IMR-90 (cell line): ENCODE data around the gene PTPRU. TPM values are rescaled to one million over a fixed set of nuclear protein-coding genes. Genes with fewer than 3 reads are reported as not detected.

Source experiments
- ATAC-seq: fragments of 200-7000 bp; cut with Tn5 transposase; 2 replicates; pipeline ENCODE4 v1.9.1; 2020; ENCODE audit warnings: low read depth, mild to moderate bottlenecking, moderate library complexity
- BruUV-seq: library from RNA; stranded (reverse); fragments of 400-500 nt; replicated peaks from 2 replicates; lab custom pipeline; 2021; lab: Mats Ljungman, UMichigan
- CTCF ChIA-PET: fragments of 300-600 bp; formaldehyde crosslinking; extraction: SDS; loops from one replicate; lab custom pipeline; 2021; ENCODE audit warnings: antibody characterized with exemption; lab: Yijun Ruan, JAX
- POLR2A ChIA-PET: fragments of 300-600 bp; sonication (Branson Sonifier 250); formaldehyde crosslinking; loops from one replicate; lab custom pipeline; 2022; ENCODE audit warnings: antibody characterized with exemption; ENCODE audit not compliant: unreplicated experiment; lab: Charles Lee
- DNase-seq: peaks from one replicate; pipeline ENCODE4 v3.0.0; 2013
- H2AFZ ChIP-seq: replicated peaks from 2 replicates; pipeline ENCODE3; 2013; ENCODE audit warnings: low read length, mild to moderate bottlenecking; ENCODE audit not compliant: poor library complexity
- H2AK5ac ChIP-seq: 2 replicates; pipeline ENCODE4 v1.6.1; 2013; ENCODE audit warnings: low read depth, low read length, inconsistent platforms
- H2AK9ac ChIP-seq: replicated peaks from 2 replicates; pipeline ENCODE3; 2013; ENCODE audit warnings: mild to moderate bottlenecking, low read depth, low read length, moderate library complexity; ENCODE audit not compliant: poor library complexity
- H2BK120ac ChIP-seq: 2 replicates; pipeline ENCODE4 v1.6.1; 2013; ENCODE audit warnings: low read depth, low read length, inconsistent platforms
- H2BK15ac ChIP-seq: 3 replicates; pipeline ENCODE4 v1.6.1; 2013; ENCODE audit warnings: low read depth, low read length, inconsistent platforms
- H2BK20ac ChIP-seq: 2 replicates; pipeline ENCODE4 v1.6.1; 2013; ENCODE audit warnings: low read depth, mild to moderate bottlenecking, inconsistent platforms, low read length, moderate library complexity
- H2BK5ac ChIP-seq: 2 replicates; pipeline ENCODE4 v1.6.1; 2013; ENCODE audit warnings: mild to moderate bottlenecking, low read depth, low read length, inconsistent platforms; ENCODE audit not compliant: poor library complexity, severe bottlenecking
- H3K14ac ChIP-seq: replicated peaks from 2 replicates; pipeline ENCODE4 v1.6.1; 2013; ENCODE audit warnings: low read depth, low read length, inconsistent platforms
- H3K18ac ChIP-seq: 2 replicates; pipeline ENCODE4 v1.6.1; 2013; ENCODE audit warnings: low read depth, low read length, control low read depth
- H3K23ac ChIP-seq: 2 replicates; pipeline ENCODE4 v1.6.1; 2013; ENCODE audit warnings: low read depth, low read length, inconsistent platforms
- H3K27ac ChIP-seq: 2 replicates; pipeline ENCODE4 v1.5.1; 2013; ENCODE audit warnings: mild to moderate bottlenecking, control low read depth, low read length; ENCODE audit not compliant: insufficient read depth
- H3K27me3 ChIP-seq: 2 replicates; pipeline ENCODE4 v1.6.1; 2013; ENCODE audit warnings: low read length; ENCODE audit not compliant: control insufficient read depth, insufficient read depth
- H3K36me3 ChIP-seq: 2 replicates; pipeline ENCODE4 v1.6.1; 2013; ENCODE audit warnings: low read length, mixed read lengths; ENCODE audit not compliant: control insufficient read depth, insufficient read depth
- H3K4ac ChIP-seq: 2 replicates; pipeline ENCODE4 v1.6.1; 2013; ENCODE audit warnings: low read depth, low read length, inconsistent platforms
- H3K4me1 ChIP-seq: 2 replicates; pipeline ENCODE4 v1.6.1; 2013; ENCODE audit warnings: low read length, mixed read lengths; ENCODE audit not compliant: control insufficient read depth, insufficient read depth
- H3K4me2 ChIP-seq: 2 replicates; pipeline ENCODE4 v1.6.1; 2013; ENCODE audit warnings: low read depth, mild to moderate bottlenecking, control low read depth, low read length, moderate library complexity
- H3K4me3 ChIP-seq: 2 replicates; pipeline ENCODE4 v1.5.1; 2013; ENCODE audit warnings: low read depth, mild to moderate bottlenecking, control low read depth, low read length, moderate library complexity; ENCODE audit not compliant: insufficient read depth
- H3K56ac ChIP-seq: 2 replicates; pipeline ENCODE4 v1.6.1; 2013; ENCODE audit warnings: low read length, inconsistent platforms; ENCODE audit not compliant: insufficient read depth; ENCODE audit errors: extremely low read depth
- H3K79me1 ChIP-seq, 2 experiments: 2 replicates each; pipeline ENCODE4 v1.6.1; 2013; ENCODE audit warnings: low read length in 2 of 2, inconsistent platforms in 1 of 2, low read depth in 1 of 2
- H3K9ac ChIP-seq: 2 replicates; pipeline ENCODE4 v1.6.1; 2013; ENCODE audit warnings: low read depth, low read length, control low read depth
- H3K9me1 ChIP-seq: 2 replicates; pipeline ENCODE4 v1.6.1; 2013; ENCODE audit warnings: low read length, inconsistent platforms; ENCODE audit not compliant: insufficient read depth
- H3K9me3 ChIP-seq: 2 replicates; pipeline ENCODE4 v1.6.1; 2013; ENCODE audit warnings: low read length; ENCODE audit not compliant: control insufficient read depth, insufficient read depth
- H4K20me1 ChIP-seq: 2 replicates; pipeline ENCODE4 v1.6.1; 2013; ENCODE audit warnings: low read length, inconsistent platforms; ENCODE audit not compliant: insufficient read depth
- H4K5ac ChIP-seq: 2 replicates; pipeline ENCODE4 v1.6.1; 2013; ENCODE audit warnings: mild to moderate bottlenecking, low read depth, low read length, control low read depth
- H4K8ac ChIP-seq, 2 experiments: 2 replicates each; pipeline ENCODE4 v1.6.1; 2013; ENCODE audit warnings: low read depth in 2 of 2, low read length in 2 of 2, control low read depth in 1 of 2, inconsistent platforms in 1 of 2
- H4K91ac ChIP-seq: 2 replicates; pipeline ENCODE4 v1.6.1; 2013; ENCODE audit warnings: low read depth, low read length, inconsistent platforms; ENCODE audit not compliant: insufficient read depth
- CEBPB ChIP-seq: IDR thresholded peaks from 2 replicates; pipeline ENCODE4 v1.6.1; 2012; ENCODE audit warnings: low read depth, low read length, improper control_type of control experiment
- MXI1 ChIP-seq: IDR thresholded peaks from 2 replicates; pipeline ENCODE4 v1.6.1; 2012; ENCODE audit warnings: low read depth, mild to moderate bottlenecking, low read length, moderate library complexity, borderline replicate concordance
- WGBS, 2 experiments: methylation state at CpG; one replicate each; pipeline versions ENCODE4 v1.1.5 to v1.1.7; 2013; ENCODE audit warnings: missing lambda C conversion rate in 2 of 2; ENCODE audit not compliant: insufficient read length in 1 of 2; ENCODE audit errors: extremely low coverage in 2 of 2; 5-methylcytosine and 5-hydroxymethylcytosine counted together
- dilution Hi-C: fragments of 300-500 bp; cut with HindIII; formaldehyde crosslinking; loops from one replicate; pipeline ENCODE4 v1.14.3; 2018; ENCODE audit warnings: low sequenced_read_pairs; ENCODE audit not compliant: unreplicated experiment
- in situ Hi-C: fragments of 300-500 bp; cut with MboI; formaldehyde crosslinking; loops from 3 replicates; pipeline ENCODE4 v1.14.3; 2019; ENCODE audit warnings: low sequenced_read_pairs, inconsistent platforms, mixed read lengths
- intact Hi-C: fragments of 100-400 bp; cut with micrococcal nuclease; formaldehyde crosslinking; loops from 2 replicates; pipeline ENCODE4 v1.10.0; 2022
- polyA plus RNA-seq, 3 experiments: library from polyadenylated mRNA; depleted of rRNA; stranded (reverse); fragments of >200 nt; gene quantifications; 2 replicates each; pipeline ENCODE4 v1.2.3, GENCODE V29; 2012; ENCODE audit warnings: low replicate concordance in 1 of 3
- total RNA-seq: library from RNA; depleted of rRNA; stranded (reverse); fragments of >200 nt; gene quantifications from 2 replicates; pipeline ENCODE4 v1.2.3, GENCODE V29; 2012

PTPRU gene
- total and polyA plus RNA-seq, 2 of the 4 experiments (the other 2 are of a cell fraction): 7.0 to 10.7 TPM

- H4K5ac ChIP-seq: no peak overlapping the region
- H2AFZ ChIP-seq: no peak overlapping the region
- dilution Hi-C loops: no loop called here
- no peak overlapping the region for H2AK9ac ChIP-seq
- no peak overlapping the region for H3K23ac ChIP-seq
- no peak overlapping the region for H3K4ac ChIP-seq
- H2BK20ac ChIP-seq: no peak overlapping the region
- peaks cover 9 to 19% of the 10 kb centered on the region in 2 experiments for H3K79me1 ChIP-seq
- H3K14ac ChIP-seq: no peak overlapping the region
- BruUV-seq: no TSS peak
- H4K20me1 ChIP-seq: peaks cover 4% of the 10 kb centered on the region; the same call in 1 of the 2 replicates
- CTCF ChIA-PET: no interaction called here
- H3K56ac ChIP-seq: no peak overlapping the region
- in situ Hi-C loops: no loop called here
- H3K36me3 ChIP-seq: peaks cover 11% of the 10 kb centered on the region
- no peak overlapping the region for H3K27ac ChIP-seq
- no peak overlapping the region for H2BK5ac ChIP-seq
- no peak overlapping the region for H4K8ac ChIP-seq
- ATAC-seq (no peak; the same call in 1 of the 2 replicates), DNase-seq (no peak)
- no peaks in the 10 kb centered on the region for H3K27me3 ChIP-seq
- H2BK120ac ChIP-seq: no peak overlapping the region
- no peak overlapping the region for H3K4me2 ChIP-seq
- H2BK15ac ChIP-seq: no peak overlapping the region
- POLR2A ChIA-PET: no interaction called here
- no peak overlapping the region for H4K91ac ChIP-seq
- no peaks in the 10 kb centered on the region for H3K9me3 ChIP-seq
- WGBS, 2 experiments: no CpG with 5 or more reads among the region's 2 CpGs
- H2AK5ac ChIP-seq: no peak overlapping the region
- TF ChIP-seq CEBPB (peak; percentile 41; the same call in 1 of the 2 replicates), MXI1 (no peak)
- intact Hi-C loops: no loop called here
- peaks cover 6% of the 10 kb centered on the region for H3K4me1 ChIP-seq
- no peak overlapping the region for H3K9ac ChIP-seq
- no peak overlapping the region for H3K4me3 ChIP-seq
- peaks cover 15% of the 10 kb centered on the region; the same call in 1 of the 2 replicates for H3K9me1 ChIP-seq
- no peak overlapping the region for H3K18ac ChIP-seq
Measured at GRCh38 chr1:29218223-29218622, 18.1 kb upstream of the PTPRU start.
